HFF-Myc (cell line): Measurements from ENCODE around the gene TMEM35B.
"Not testable (repeated sequence)": the region's sequence is repeated elsewhere in the genome, so short reads cannot be mapped to it uniquely, and the experiment has no call there.

Source experiments
- DNase-seq: peaks from one replicate; pipeline ENCODE4 v3.0.0-alpha.2; 2011; ENCODE audit warnings: low read depth; ENCODE audit errors: extremely low read depth
- H3K4me3 ChIP-seq: replicated peaks from 2 replicates; pipeline ENCODE4 v1.5.1; 2011; ENCODE audit warnings: low read depth, mild to moderate bottlenecking, control low read depth, low read length
- TF ChIP-seq, protein P1 (sequence below): IDR thresholded peaks from 2 replicates; pipeline ENCODE4 v1.5.1; 2012; ENCODE audit warnings: mild to moderate bottlenecking, low read depth, low read length, control low read depth; ENCODE audit errors: missing control alignments

Gene TMEM35B

DNA sequence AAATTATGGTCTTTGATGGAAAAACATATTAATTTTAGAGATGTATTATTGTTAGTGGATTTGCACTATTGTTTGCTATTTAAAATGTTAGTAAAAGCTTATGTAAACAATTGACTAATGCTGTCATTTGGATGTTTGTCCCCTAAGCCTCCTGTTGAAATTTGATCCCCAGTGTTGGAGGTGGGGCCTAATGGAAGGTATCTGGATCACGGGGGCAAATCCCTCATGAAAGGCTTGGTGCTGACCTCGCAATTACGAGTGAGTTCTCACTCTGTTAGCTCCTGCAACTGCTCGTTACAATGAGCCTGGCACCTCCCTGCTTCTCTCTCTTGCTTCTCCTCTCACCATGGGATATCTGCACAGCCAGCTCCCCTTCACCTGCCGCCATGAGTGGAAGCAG is 14.3 kb downstream of the TMEM35B start:
- DNase-seq = no peak
- no peak overlapping the region for H3K4me3 ChIP-seq
- TF ChIP-seq, protein P1, sequence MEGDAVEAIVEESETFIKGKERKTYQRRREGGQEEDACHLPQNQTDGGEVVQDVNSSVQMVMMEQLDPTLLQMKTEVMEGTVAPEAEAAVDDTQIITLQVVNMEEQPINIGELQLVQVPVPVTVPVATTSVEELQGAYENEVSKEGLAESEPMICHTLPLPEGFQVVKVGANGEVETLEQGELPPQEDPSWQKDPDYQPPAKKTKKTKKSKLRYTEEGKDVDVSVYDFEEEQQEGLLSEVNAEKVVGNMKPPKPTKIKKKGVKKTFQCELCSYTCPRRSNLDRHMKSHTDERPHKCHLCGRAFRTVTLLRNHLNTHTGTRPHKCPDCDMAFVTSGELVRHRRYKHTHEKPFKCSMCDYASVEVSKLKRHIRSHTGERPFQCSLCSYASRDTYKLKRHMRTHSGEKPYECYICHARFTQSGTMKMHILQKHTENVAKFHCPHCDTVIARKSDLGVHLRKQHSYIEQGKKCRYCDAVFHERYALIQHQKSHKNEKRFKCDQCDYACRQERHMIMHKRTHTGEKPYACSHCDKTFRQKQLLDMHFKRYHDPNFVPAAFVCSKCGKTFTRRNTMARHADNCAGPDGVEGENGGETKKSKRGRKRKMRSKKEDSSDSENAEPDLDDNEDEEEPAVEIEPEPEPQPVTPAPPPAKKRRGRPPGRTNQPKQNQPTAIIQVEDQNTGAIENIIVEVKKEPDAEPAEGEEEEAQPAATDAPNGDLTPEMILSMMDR = no peak

DNA sequence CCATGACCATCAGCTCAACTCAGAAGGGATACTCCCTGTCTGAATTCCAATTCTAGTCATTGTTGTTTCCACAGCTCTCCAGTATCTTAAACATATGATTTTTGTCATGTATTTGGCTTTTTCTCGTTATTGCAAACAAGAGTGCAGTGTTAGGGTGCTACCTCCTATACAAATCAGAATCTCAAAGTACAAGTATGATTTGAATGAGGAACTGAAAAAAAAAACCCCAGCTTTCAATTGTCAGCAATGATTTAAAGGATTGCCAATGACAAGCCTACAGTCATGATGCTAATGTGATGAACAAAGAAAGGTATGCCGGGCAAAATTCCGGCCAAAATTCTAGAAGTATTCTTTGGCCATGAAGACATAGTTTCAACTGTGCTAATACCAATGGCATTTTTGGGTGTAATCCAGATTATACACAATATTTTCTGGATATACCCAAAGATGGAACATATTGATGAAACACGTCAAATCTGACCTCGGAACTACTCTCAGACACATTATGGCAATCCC is 14.9 kb downstream of the TMEM35B start:
- TF ChIP-seq, protein P1 = no peak
- DNase-seq = no peak
- no peak overlapping the region for H3K4me3 ChIP-seq

DNA sequence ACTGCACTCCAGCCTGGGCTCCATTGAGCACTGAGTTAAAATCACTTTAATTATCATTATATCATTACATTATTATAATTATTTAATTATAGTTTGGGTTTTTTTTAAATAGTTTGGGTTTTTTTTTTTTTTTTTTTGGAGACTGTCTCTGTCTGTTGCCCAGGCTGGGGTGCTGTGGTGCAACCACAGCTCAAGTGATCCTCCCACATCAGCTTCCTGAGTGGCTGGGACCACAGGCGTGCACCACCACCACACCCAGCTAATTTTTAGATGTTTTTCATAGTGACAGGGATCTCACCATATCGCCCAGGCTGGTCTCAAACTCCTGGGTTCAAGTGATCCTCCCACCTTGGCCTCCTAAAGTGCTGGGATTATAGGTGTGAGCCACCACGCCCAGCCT is 16.9 kb downstream of the TMEM35B start:
- DNase-seq, H3K4me3 ChIP-seq: not testable (repeated sequence)

DNA sequence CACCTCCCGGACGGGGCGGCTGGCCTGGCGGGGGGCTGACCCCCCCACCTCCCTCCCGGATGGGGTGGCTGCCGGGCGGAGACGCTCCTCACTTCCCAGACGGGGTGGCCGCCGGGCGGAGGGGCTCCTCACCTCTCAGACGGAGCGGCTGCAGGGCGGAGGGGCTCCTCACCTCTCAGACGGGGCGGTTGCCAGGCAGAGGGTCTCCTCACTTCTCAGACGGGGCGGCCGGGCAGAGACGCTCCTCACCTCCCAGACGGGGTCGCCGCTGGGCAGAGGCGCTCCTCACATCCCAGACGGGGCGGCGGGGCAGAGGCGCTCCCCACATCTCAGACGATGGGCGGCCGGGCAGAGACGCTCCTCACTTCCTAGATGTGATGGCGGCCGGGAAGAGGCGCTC is 17.5 kb downstream of the TMEM35B start:
- H3K4me3 ChIP-seq, DNase-seq: not testable (repeated sequence)

DNA sequence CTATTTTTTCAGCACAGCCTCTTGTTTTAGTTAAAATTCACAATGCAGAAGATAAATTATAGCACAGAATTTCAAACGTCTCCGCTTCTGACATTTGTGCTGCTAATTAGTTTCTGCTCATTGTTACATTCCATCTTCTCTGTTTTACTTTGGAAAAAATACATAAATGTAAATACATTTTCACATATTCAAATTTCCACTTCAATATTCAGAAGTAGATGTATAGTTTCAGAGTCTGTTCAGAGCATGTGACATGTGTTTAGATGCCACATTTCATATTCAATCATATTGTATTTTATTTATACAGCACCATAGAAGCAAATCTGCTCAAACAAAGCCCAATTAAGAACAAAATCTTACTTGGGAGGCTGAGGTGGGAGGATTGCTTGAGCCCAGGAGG is 19.6 kb downstream of the TMEM35B start:
- no peak overlapping the region for H3K4me3 ChIP-seq
- no peak for DNase-seq
- TF ChIP-seq, protein P1 = no peak

DNA sequence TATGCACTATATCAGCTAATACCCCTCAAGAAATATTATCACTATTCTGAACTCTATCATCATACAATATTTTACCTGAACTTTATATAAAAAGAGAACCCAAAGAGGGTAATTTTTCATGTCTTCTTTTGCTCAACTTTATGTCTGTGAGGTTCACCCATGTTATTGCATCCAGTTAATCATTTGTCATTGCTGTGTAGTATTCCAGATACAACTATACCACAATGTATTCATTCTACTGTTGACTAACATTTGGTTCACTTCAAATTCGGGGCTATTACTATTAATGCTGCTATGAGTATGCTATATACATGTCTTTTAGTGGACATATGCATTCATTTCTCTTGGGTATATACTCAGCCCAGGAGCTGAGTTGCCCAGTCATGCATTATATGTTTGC is 34.7 kb downstream of the TMEM35B start:
- H3K4me3 ChIP-seq = no peak overlapping the region
- TF ChIP-seq, protein P1 = no peak
- no peak for DNase-seq

DNA sequence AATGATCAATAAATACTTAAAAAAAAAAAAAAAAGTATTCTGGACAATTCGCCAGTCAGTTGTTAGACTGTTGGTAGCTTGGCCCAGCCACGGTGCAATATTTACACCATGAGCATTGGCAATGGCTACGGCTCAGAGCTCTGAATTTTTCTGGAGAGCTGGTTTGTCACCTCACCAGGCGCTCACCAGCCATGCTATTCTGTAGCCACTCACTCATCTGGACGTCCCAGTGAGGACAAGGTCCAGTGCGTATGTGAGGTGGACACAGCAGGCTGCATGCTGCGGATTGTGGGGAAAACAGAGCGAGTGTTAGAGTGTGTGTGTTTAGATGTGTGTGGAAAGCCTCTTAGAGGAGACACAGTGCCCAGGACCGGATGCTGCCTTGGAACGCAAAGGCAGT is 36.4 kb downstream of the TMEM35B start:
- H3K4me3 ChIP-seq, DNase-seq: not testable (repeated sequence)

DNA sequence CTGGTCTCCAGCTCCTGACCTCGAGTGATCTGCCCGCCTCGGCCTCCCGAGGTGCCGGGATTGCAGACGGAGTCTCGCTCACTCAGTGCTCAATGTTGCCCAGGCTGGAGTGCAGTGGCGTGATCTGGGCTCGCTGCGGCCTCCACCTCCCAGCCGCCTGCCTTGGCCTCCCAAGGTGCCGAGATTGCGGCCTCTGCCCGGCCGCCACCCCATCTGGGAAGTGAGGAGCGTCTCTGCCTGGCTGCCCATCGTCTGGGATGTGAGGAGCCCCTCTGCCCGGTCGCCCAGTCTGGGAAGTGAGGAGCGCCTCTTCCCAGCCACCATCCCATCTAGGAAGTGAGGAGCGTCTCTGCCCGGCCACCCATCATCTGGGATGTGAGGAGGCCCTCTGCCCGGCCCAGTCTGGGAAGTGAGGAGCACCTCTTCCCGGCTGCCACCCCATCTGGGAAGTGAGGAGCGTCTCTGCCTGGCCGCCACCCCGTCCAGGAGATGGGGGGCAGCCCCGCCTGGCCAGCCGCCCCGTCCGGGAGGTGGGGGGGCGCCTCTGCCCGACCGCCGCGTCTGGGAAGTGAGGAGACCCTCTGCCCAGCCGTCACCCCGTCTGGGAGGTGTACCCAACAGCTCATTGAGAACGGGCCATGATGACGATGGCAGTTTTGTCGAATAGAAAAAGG is 37.4 kb downstream of the TMEM35B start:
- not testable (repeated sequence) for DNase-seq, H3K4me3 ChIP-seq

DNA sequence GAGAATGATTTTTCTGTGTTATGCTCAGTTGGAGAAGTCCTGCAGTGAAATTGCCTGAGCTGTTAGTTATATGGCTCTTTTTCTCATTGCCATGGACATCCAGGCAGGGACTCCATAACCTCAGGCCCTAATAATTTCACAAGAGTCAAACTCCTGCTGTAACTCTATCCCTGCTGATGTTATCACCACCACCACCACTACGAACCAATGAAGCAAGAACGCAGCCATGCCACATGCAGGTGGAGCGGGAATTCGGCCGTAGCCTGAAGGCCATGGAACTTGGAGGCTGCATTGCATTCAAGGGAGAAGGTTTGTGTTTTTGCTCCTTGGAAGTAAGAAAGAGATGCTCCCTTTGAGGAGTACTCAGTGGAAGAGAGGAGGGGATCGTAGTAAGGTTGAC is 38.9 kb downstream of the TMEM35B start:
- no peak for DNase-seq
- no peak overlapping the region for H3K4me3 ChIP-seq
- TF ChIP-seq, protein P1 = no peak

DNA sequence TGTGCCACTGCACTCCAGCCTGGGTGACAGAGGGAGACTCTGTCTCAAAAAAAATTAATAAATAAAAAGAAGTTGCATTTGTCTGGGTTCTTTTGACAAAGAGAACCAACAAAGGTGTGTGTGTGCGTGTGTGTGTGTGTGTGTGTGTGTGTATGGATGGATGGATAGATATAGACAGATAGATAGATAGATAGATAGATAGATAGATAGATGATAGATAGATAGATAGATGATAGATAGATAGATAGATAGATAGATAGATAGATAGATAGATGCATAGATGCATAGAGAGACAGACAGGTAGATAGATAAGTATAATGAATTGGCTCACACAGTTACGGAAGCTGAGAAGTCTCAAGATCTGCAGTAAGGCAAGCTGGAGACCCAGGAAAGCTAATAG is 43.3 kb downstream of the TMEM35B start:
- H3K4me3 ChIP-seq, DNase-seq: not testable (repeated sequence)
